Osteoblast (primary cell): ENCODE results near the gene ZNF91. TPM values are rescaled to one million over a fixed set of nuclear protein-coding genes. Genes with fewer than 3 reads are reported as not detected.
"Not testable (repeated sequence)": the region's sequence is repeated elsewhere in the genome, so short reads cannot be mapped to it uniquely, and the experiment has no call there.

Experiments used
- DNase-seq: peaks from one replicate; pipeline ENCODE4 v3.0.0; 2011; ENCODE audit warnings: low spot score, mixed read lengths; ENCODE audit not compliant: insufficient read length; ENCODE audit errors: missing footprints
- H2AFZ ChIP-seq: 2 replicates; pipeline ENCODE4 v1.6.0; 2011; ENCODE audit warnings: mild to moderate bottlenecking, low read length
- H3K27ac ChIP-seq: 2 replicates; pipeline ENCODE4 v1.5.1; 2011; ENCODE audit warnings: mild to moderate bottlenecking, low read depth, low read length, moderate library complexity
- H3K27me3 ChIP-seq: 2 replicates; pipeline ENCODE4 v1.6.0; 2012; ENCODE audit warnings: mild to moderate bottlenecking, control low read depth, inconsistent platforms, low read length, moderate library complexity; ENCODE audit not compliant: insufficient read depth
- H3K36me3 ChIP-seq: 2 replicates; pipeline ENCODE4 v1.5.1; 2011; ENCODE audit warnings: mild to moderate bottlenecking, low read length, control low read depth, moderate library complexity; ENCODE audit not compliant: insufficient read depth
- H3K4me1 ChIP-seq: 2 replicates; pipeline ENCODE4 v1.5.1; 2011; ENCODE audit warnings: mild to moderate bottlenecking, low read length, control low read depth, moderate library complexity; ENCODE audit not compliant: insufficient read depth
- H3K4me2 ChIP-seq: 2 replicates; pipeline ENCODE4 v1.6.0; 2011; ENCODE audit warnings: mild to moderate bottlenecking, low read length; ENCODE audit not compliant: insufficient read depth
- H3K4me3 ChIP-seq: fragments of 200-600 bp; sonication (generic); 3 replicates; pipeline ENCODE4 v1.5.1; 2012; ENCODE audit warnings: mild to moderate bottlenecking, low read length, inconsistent platforms; ENCODE audit not compliant: insufficient read depth
- H3K79me2 ChIP-seq: 2 replicates; pipeline ENCODE4 v1.6.0; 2012; ENCODE audit warnings: mild to moderate bottlenecking, low read length, control low read depth, inconsistent platforms; ENCODE audit not compliant: insufficient read depth
- H3K9me3 ChIP-seq: 2 replicates; pipeline ENCODE4 v1.5.1; 2011; ENCODE audit warnings: low read depth, low read length, control low read depth
- H4K20me1 ChIP-seq: 2 replicates; pipeline ENCODE4 v1.6.0; 2012; ENCODE audit warnings: mild to moderate bottlenecking, low read length, control low read depth; ENCODE audit not compliant: insufficient read depth
- total RNA-seq: library from RNA; depleted of rRNA; stranded (reverse); fragments of >200 nt; gene quantifications from 2 replicates; pipeline ENCODE4 v1.2.3, GENCODE V29; 2012
- TF ChIP-seq, protein P1 (sequence below): IDR thresholded peaks from 2 replicates; pipeline ENCODE4 v1.5.1; 2011; ENCODE audit warnings: mild to moderate bottlenecking, low read depth, low read length, moderate library complexity; ENCODE audit errors: extremely low read depth

ZNF91 gene
- total RNA-seq, 1 donor = 14.8 TPM

DNA sequence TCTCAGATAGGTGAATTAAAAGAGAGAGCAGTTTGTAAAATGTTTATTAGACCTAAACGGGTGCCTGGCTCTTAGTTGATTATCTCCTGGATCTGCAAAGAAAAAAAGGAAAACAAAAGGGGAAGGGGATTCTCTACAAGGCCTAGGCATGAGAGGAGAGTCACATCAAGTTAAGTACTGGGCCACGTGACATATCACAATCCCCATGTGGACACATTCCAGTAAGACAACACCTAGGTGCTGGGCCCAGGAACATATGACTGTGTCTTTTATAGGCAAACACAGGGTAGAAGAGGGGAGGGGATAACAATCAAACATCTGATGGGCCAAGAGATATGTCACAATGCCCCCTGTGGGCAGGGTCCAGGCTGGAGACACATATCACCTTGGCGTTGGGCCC is 4.2 kb upstream of the ZNF91 start:
- Histone ChIP-seq H3K4me1 (no peaks in the 10 kb centered on the region), H3K4me3 (no peak overlapping the region), H3K36me3 (no peaks in the 10 kb centered on the region), H3K79me2 (peaks cover 9% of the 10 kb centered on the region), H3K27ac (no peak overlapping the region), H4K20me1 (no peaks in the 10 kb centered on the region), H3K4me2 (no peak overlapping the region), H3K27me3 (no peaks in the 10 kb centered on the region), H3K9me3 (no peaks in the 10 kb centered on the region), H2AFZ (no peak overlapping the region)
- TF ChIP-seq, protein P1, sequence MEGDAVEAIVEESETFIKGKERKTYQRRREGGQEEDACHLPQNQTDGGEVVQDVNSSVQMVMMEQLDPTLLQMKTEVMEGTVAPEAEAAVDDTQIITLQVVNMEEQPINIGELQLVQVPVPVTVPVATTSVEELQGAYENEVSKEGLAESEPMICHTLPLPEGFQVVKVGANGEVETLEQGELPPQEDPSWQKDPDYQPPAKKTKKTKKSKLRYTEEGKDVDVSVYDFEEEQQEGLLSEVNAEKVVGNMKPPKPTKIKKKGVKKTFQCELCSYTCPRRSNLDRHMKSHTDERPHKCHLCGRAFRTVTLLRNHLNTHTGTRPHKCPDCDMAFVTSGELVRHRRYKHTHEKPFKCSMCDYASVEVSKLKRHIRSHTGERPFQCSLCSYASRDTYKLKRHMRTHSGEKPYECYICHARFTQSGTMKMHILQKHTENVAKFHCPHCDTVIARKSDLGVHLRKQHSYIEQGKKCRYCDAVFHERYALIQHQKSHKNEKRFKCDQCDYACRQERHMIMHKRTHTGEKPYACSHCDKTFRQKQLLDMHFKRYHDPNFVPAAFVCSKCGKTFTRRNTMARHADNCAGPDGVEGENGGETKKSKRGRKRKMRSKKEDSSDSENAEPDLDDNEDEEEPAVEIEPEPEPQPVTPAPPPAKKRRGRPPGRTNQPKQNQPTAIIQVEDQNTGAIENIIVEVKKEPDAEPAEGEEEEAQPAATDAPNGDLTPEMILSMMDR = no peak
- no peak for DNase-seq

DNA sequence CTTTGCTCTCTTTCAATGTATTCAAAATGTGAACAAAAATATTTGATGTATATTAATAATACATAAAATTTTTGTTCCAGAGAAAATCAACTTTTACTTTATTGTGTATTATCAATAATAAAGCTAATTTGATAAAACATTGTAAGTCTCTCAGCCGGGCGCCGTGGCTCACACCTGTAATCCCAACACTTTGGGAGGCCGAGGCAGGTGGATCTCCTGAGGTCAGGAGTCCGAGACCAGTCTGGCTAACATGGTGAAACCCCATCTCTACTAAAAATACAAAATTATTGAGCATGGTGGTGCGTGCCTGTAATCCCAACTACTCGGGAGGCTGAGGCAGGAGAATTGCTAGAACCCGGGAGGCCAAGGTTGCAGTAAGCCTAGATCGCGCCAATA is 449 bp upstream of the ZNF91 start:
- peak overlapping the region; percentile 91 for H3K4me2 ChIP-seq
- peaks cover 12% of the 10 kb centered on the region for H3K4me1 ChIP-seq
- H3K36me3 ChIP-seq, H3K27me3 ChIP-seq, H3K4me3 ChIP-seq, H4K20me1 ChIP-seq, H3K9me3 ChIP-seq, DNase-seq: not testable (repeated sequence)
- H2AFZ ChIP-seq = peak overlapping the region; percentile 99
- peaks cover 46% of the 10 kb centered on the region for H3K79me2 ChIP-seq
- H3K27ac ChIP-seq = peak overlapping the region; percentile 98

DNA sequence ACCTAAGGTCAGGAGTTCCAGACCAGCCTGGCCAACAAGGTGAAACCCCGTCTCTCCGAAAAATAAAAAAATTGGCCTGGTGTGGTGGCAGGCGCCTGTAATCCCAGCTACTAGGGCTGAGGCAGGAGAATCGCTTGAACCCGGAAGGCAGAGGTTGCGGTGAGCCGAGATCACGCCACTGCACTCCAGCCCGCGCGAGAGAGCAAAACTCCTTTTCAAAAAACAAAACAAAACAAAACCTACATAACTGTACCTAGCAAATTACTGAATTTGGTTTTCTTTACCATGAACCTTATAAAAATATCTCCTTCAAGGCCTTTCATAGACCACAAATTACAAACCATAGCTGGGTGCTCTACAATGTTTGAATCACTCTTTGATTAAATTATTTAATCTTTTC is 760 bp downstream of the ZNF91 start:
- peak overlapping the region; percentile 98 for H3K27ac ChIP-seq
- peak overlapping the region; percentile 97 for H3K4me3 ChIP-seq
- peak overlapping the region; percentile 91 for H3K4me2 ChIP-seq
- no peaks in the 10 kb centered on the region for H3K27me3 ChIP-seq
- TF ChIP-seq, protein P1 = no peak
- H3K36me3 ChIP-seq = peaks cover 6% of the 10 kb centered on the region
- H4K20me1 ChIP-seq = peaks cover 7% of the 10 kb centered on the region
- H2AFZ ChIP-seq = peak overlapping the region; percentile 99
- no peak for DNase-seq
- H3K4me1 ChIP-seq = peaks cover 12% of the 10 kb centered on the region
- peaks cover 56% of the 10 kb centered on the region for H3K79me2 ChIP-seq
- H3K9me3 ChIP-seq = no peaks in the 10 kb centered on the region

DNA sequence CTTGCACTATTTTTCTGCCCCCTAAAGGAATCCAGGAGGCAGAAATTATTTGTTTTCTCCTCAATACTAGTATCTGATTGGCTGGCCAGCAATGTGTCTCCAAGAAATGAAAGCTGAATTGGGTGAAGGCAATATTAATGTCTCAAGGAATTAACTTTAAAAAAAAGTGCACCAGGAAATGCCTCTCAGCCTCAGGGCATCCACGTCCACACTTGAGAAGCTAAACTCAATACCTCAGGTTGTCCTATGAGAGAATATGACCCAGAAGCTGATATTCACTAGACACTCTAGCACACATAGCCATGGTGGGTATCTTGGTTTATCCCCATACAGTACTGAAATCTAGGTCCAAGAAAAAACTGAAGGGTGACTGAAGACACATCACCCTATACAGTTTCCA is 2.1 kb downstream of the ZNF91 start:
- DNase-seq = no peak
- H3K4me1 ChIP-seq = peaks cover 12% of the 10 kb centered on the region
- TF ChIP-seq, protein P1 = no peak
- H3K27ac ChIP-seq = no peak overlapping the region
- no peak overlapping the region for H3K4me3 ChIP-seq
- H3K27me3 ChIP-seq = no peaks in the 10 kb centered on the region
- peaks cover 17% of the 10 kb centered on the region for H3K36me3 ChIP-seq
- no peak overlapping the region for H2AFZ ChIP-seq
- H3K9me3 ChIP-seq = no peaks in the 10 kb centered on the region
- peaks cover 11% of the 10 kb centered on the region for H4K20me1 ChIP-seq
- peaks cover 70% of the 10 kb centered on the region for H3K79me2 ChIP-seq
- H3K4me2 ChIP-seq = peak overlapping the region; percentile 91
